Central memory CD4-positive, alpha-beta T cell (primary cell): Measurements from ENCODE around the gene DNAJC8.

Source experiments
- DNase-seq: peaks from one replicate; pipeline ENCODE4 v3.0.0; 2022

Gene DNAJC8

GRCh38 chr1:28199328-28200233 lies 33.2 kb downstream of the DNAJC8 start:
- peak; percentile 76 for DNase-seq

GRCh38 chr1:28197682-28198415 lies 35.0 kb downstream of the DNAJC8 start:
- no peak for DNase-seq

GRCh38 chr1:28196330-28196729 lies 36.5 kb downstream of the DNAJC8 start:
- no peak for DNase-seq

GRCh38 chr1:28195780-28196179 lies 37.0 kb downstream of the DNAJC8 start:
- no peak for DNase-seq

- DNase-seq = no peak
Measured at GRCh38 chr1:28194326-28195035, 38.3 kb downstream of the DNAJC8 start.

GRCh38 chr1:28193701-28194161 lies 39.1 kb downstream of the DNAJC8 start:
- no peak for DNase-seq

GRCh38 chr1:28190996-28191645 lies 41.7 kb downstream of the DNAJC8 start:
- no peak for DNase-seq

GRCh38 chr1:28190337-28190979 lies 42.4 kb downstream of the DNAJC8 start:
- no peak for DNase-seq

GRCh38 chr1:28185071-28185470 lies 47.8 kb downstream of the DNAJC8 start:
- DNase-seq = no peak

GRCh38 chr1:28180306-28181305 lies 52.2 kb downstream of the DNAJC8 start:
- no peak for DNase-seq

- DNase-seq = no peak
Measured at GRCh38 chr1:28178690-28179485, 53.9 kb downstream of the DNAJC8 start.

GRCh38 chr1:28176492-28177470 lies 56.0 kb downstream of the DNAJC8 start, which contains the start of gene PTAFR:
PTAFR (minus strand) TSS chr1:28176690; CDS start chr1:28151021, 25,669 bp downstream.
- no peak for DNase-seq

- no peak for DNase-seq
Measured at GRCh38 chr1:28175955-28176485, 56.8 kb downstream of the DNAJC8 start.

- no peak for DNase-seq
Measured at GRCh38 chr1:28173980-28174297, 58.9 kb downstream of the DNAJC8 start.

- DNase-seq = no peak
Measured at GRCh38 chr1:28173151-28173979, 59.5 kb downstream of the DNAJC8 start.

GRCh38 chr1:28172713-28173150 lies 60.1 kb downstream of the DNAJC8 start:
- peak; percentile 32 for DNase-seq

- DNase-seq = no peak
Measured at GRCh38 chr1:28171246-28171645, 61.6 kb downstream of the DNAJC8 start.
